KOPT-K1 (cell line): ENCODE data around the gene TSLP.

Source experiments
- H3K27ac ChIP-seq: fragments of 200-600 bp; sonication (generic); 2 replicates; pipeline ENCODE4 v1.5.1; 2016; ENCODE audit warnings: antibody characterized with exemption, mild to moderate bottlenecking, low read depth, low read length; ENCODE audit not compliant: poor library complexity, severe bottlenecking
- H3K36me3 ChIP-seq: fragments of 200-600 bp; sonication (generic); 2 replicates; pipeline ENCODE4 v1.5.1; 2017; ENCODE audit warnings: antibody characterized with exemption, mild to moderate bottlenecking, low read length, moderate library complexity; ENCODE audit not compliant: insufficient read depth
- H3K9me3 ChIP-seq: fragments of 200-600 bp; sonication (generic); 2 replicates; pipeline ENCODE4 v1.5.1; 2017; ENCODE audit warnings: antibody characterized with exemption, low read length, mild to moderate bottlenecking; ENCODE audit not compliant: insufficient read depth, poor library complexity, severe bottlenecking

TSLP gene

GRCh38 chr5:111071413-111071812, at the start of gene TSLP:
Gene TSLP, plus strand, starts transcription at chr5:111071713. Its CDS starts 178 bp downstream, at chr5:111071891.
- Histone ChIP-seq H3K9me3 (no peaks in the 10 kb centered on the region), H3K36me3 (no peaks in the 10 kb centered on the region), H3K27ac (no peak within 1 kb of the TSS)

- no peaks in the 10 kb centered on the region for H3K9me3 ChIP-seq
- H3K36me3 ChIP-seq: no peaks in the 10 kb centered on the region
- no peak overlapping the region for H3K27ac ChIP-seq
Measured at GRCh38 chr5:111022301-111022700, 49.2 kb upstream of the TSLP start.

- H3K36me3 ChIP-seq: no peaks in the 10 kb centered on the region
- no peaks in the 10 kb centered on the region for H3K9me3 ChIP-seq
- no peak overlapping the region for H3K27ac ChIP-seq
Measured at GRCh38 chr5:111028865-111029264, 42.6 kb upstream of the TSLP start.

- Histone ChIP-seq H3K9me3 (no peaks in the 10 kb centered on the region), H3K36me3 (no peaks in the 10 kb centered on the region), H3K27ac (no peak overlapping the region)
Measured at GRCh38 chr5:111043712-111044506, 27.6 kb upstream of the TSLP start.

GRCh38 chr5:111058064-111058463, 13.4 kb upstream of the TSLP start:
- no peak overlapping the region for H3K27ac ChIP-seq
- H3K9me3 ChIP-seq: no peaks in the 10 kb centered on the region

GRCh38 chr5:111060169-111060568, 11.3 kb upstream of the TSLP start:
- Histone ChIP-seq H3K27ac (no peak overlapping the region), H3K9me3 (no peaks in the 10 kb centered on the region), H3K36me3 (no peaks in the 10 kb centered on the region)

More at GRCh38 chr5:111058064-111058463, 13.4 kb upstream of the TSLP start:
- H3K36me3 ChIP-seq: no peaks in the 10 kb centered on the region

- Histone ChIP-seq H3K9me3 (no peaks in the 10 kb centered on the region), H3K36me3 (no peaks in the 10 kb centered on the region), H3K27ac (no peak overlapping the region)
Measured at GRCh38 chr5:111061618-111062017, 9.9 kb upstream of the TSLP start.

GRCh38 chr5:111063709-111064322, 7.7 kb upstream of the TSLP start:
- H3K27ac ChIP-seq: no peak overlapping the region
- H3K36me3 ChIP-seq: no peaks in the 10 kb centered on the region
- no peaks in the 10 kb centered on the region for H3K9me3 ChIP-seq

- Histone ChIP-seq H3K36me3 (no peaks in the 10 kb centered on the region), H3K27ac (no peak overlapping the region)
Measured at GRCh38 chr5:111066261-111066938, 5.1 kb upstream of the TSLP start.

GRCh38 chr5:111068213-111068612, 3.3 kb upstream of the TSLP start:
- H3K36me3 ChIP-seq: no peaks in the 10 kb centered on the region
- H3K9me3 ChIP-seq: no peaks in the 10 kb centered on the region
- H3K27ac ChIP-seq: no peak overlapping the region

More at GRCh38 chr5:111066261-111066938, 5.1 kb upstream of the TSLP start:
- no peaks in the 10 kb centered on the region for H3K9me3 ChIP-seq

GRCh38 chr5:111069839-111070238, 1.7 kb upstream of the TSLP start:
- H3K9me3 ChIP-seq: no peaks in the 10 kb centered on the region
- H3K27ac ChIP-seq: no peak overlapping the region

GRCh38 chr5:111070272-111071134, 1.0 kb upstream of the TSLP start:
- no peaks in the 10 kb centered on the region for H3K36me3 ChIP-seq
- no peaks in the 10 kb centered on the region for H3K9me3 ChIP-seq
- H3K27ac ChIP-seq: no peak overlapping the region

More at GRCh38 chr5:111069839-111070238, 1.7 kb upstream of the TSLP start:
- H3K36me3 ChIP-seq: no peaks in the 10 kb centered on the region

GRCh38 chr5:111072949-111073682, 1.6 kb downstream of the TSLP start:
- no peaks in the 10 kb centered on the region for H3K36me3 ChIP-seq
- H3K9me3 ChIP-seq: no peaks in the 10 kb centered on the region
- H3K27ac ChIP-seq: peak overlapping the region; percentile 33

- Histone ChIP-seq H3K36me3 (no peaks in the 10 kb centered on the region), H3K27ac (no peak overlapping the region), H3K9me3 (no peaks in the 10 kb centered on the region)
Measured at GRCh38 chr5:111074244-111074643, 2.7 kb downstream of the TSLP start.
